HG03432 (cell line): ENCODE data around the gene VIT.
A peak's percentile ranks its signal among the peaks of the same experiment; 100 is the strongest.

Source experiments
- ATAC-seq: cut with Tn5 transposase; IDR thresholded peaks from one replicate; pipeline ENCODE4 v1.9.1; 2021; ENCODE audit warnings: mild to moderate bottlenecking, moderate library complexity; ENCODE audit not compliant: unreplicated experiment

The VIT gene

GRCh38 chr2:36696533-36696932, at the start of gene VIT:
Gene VIT, plus strand, starts transcription at chr2:36696707. Its CDS starts 19,664 bp downstream, at chr2:36716371.
- ATAC-seq: no peak

- ATAC-seq: peak; percentile 98
These were observed 46.3 kb upstream of the VIT start for GRCh38 chr2:36650031-36650829.

- no peak for ATAC-seq
These were observed 43.4 kb upstream of the VIT start for GRCh38 chr2:36653155-36653554.

- ATAC-seq: no peak
These were observed 42.4 kb upstream of the VIT start for GRCh38 chr2:36653967-36654694.

- no peak for ATAC-seq
These were observed 41.1 kb upstream of the VIT start for GRCh38 chr2:36655453-36655852.

- no peak for ATAC-seq
These were observed 38.8 kb upstream of the VIT start for GRCh38 chr2:36657703-36658102.

- no peak for ATAC-seq
These were observed 38.2 kb upstream of the VIT start for GRCh38 chr2:36658277-36658748.

GRCh38 chr2:36659218-36659617, 37.3 kb upstream of the VIT start:
- no peak for ATAC-seq

- peak; percentile 86 for ATAC-seq
These were observed 36.6 kb upstream of the VIT start for GRCh38 chr2:36659872-36660312.

GRCh38 chr2:36662638-36663037, 33.9 kb upstream of the VIT start:
- no peak for ATAC-seq

GRCh38 chr2:36663295-36663694, 33.2 kb upstream of the VIT start:
- ATAC-seq: no peak

GRCh38 chr2:36663851-36664695, 32.4 kb upstream of the VIT start:
- ATAC-seq: peak; percentile 81

GRCh38 chr2:36664696-36665076, 31.8 kb upstream of the VIT start:
- ATAC-seq: no peak

GRCh38 chr2:36667931-36668330, 28.6 kb upstream of the VIT start:
- no peak for ATAC-seq

- no peak for ATAC-seq
These were observed 25.5 kb upstream of the VIT start for GRCh38 chr2:36670881-36671595.

- ATAC-seq: no peak
These were observed 24.8 kb upstream of the VIT start for GRCh38 chr2:36671731-36672130.

GRCh38 chr2:36672199-36672598, 24.3 kb upstream of the VIT start:
- ATAC-seq: no peak

- ATAC-seq: no peak
These were observed 20.8 kb upstream of the VIT start for GRCh38 chr2:36675579-36676282.

- ATAC-seq: no peak
These were observed 20.1 kb upstream of the VIT start for GRCh38 chr2:36676364-36676763.

GRCh38 chr2:36677386-36677785, 19.1 kb upstream of the VIT start:
- ATAC-seq: no peak
